Measurements from ENCODE around the gene THAP10.

Gene THAP10

DNA sequence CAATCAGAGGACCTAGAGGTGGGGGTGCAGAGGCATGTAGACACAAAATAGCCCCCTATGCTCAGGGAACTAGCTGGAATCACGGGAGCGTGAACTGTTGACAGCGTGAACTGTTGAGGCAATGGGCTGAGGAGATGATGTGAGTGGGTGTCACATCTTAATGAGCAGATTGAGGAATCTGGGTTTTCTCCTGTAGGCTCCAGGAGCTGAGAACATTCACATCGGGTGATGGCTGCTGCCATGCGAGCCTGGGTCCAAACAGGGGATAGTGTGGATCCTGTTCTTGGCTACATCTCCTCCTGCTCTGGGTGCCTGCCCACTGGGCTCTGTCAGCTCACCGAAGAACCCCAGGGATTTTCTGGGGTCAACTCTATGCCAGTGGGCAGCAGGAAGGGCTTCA lies 40.3 kb downstream of the THAP10 start:
- no CpG with 5 or more reads among the region's 6 CpGs for WGBS (ENCODE audit: extremely low coverage, insufficient coverage, low lambda C conversion rate)
- Histone ChIP-seq H2BK5ac (ENCODE audit: low read length) (no peak overlapping the region), H3K27ac (ENCODE audit: low read depth, low read length) (no peak overlapping the region), H2BK15ac (replicated peaks; ENCODE audit: low read depth) (no peak overlapping the region), H3K4ac (ENCODE audit: low read depth, low read length) (no peak overlapping the region), H3K4me3 (ENCODE audit: low read length) (no peak overlapping the region), H3K9ac (ENCODE audit: low read length) (no peak overlapping the region), H3K4me2 (ENCODE audit: low read length) (no peak overlapping the region), H3K36me3 (ENCODE audit: control insufficient read depth, insufficient read depth, low read length) (no peaks in the 10 kb centered on the region), H3K56ac (ENCODE audit: low read length) (no peak overlapping the region), H3K79me1 (ENCODE audit: low read length) (peaks cover 2% of the 10 kb centered on the region), H4K5ac (ENCODE audit: low read length) (no peak overlapping the region), H3K4me1 (ENCODE audit: control insufficient read depth, low read depth, low read length) (no peaks in the 10 kb centered on the region), H2BK120ac (ENCODE audit: low read depth, low read length) (no peak overlapping the region), H3K27me3 (ENCODE audit: insufficient read depth, low read length, poor library complexity) (no peaks in the 10 kb centered on the region), H2AK5ac (ENCODE audit: low read length) (no peak overlapping the region), H3K79me2 (ENCODE audit: control insufficient read depth, insufficient read depth, low read length) (peaks cover 1% of the 10 kb centered on the region), H4K8ac (ENCODE audit: low read depth, low read length) (no peak overlapping the region), H3K23ac (ENCODE audit: low read length) (no peak overlapping the region), H3K18ac (ENCODE audit: low read length) (peak overlapping the region; percentile 16)
- DNase-seq = no peak

DNA sequence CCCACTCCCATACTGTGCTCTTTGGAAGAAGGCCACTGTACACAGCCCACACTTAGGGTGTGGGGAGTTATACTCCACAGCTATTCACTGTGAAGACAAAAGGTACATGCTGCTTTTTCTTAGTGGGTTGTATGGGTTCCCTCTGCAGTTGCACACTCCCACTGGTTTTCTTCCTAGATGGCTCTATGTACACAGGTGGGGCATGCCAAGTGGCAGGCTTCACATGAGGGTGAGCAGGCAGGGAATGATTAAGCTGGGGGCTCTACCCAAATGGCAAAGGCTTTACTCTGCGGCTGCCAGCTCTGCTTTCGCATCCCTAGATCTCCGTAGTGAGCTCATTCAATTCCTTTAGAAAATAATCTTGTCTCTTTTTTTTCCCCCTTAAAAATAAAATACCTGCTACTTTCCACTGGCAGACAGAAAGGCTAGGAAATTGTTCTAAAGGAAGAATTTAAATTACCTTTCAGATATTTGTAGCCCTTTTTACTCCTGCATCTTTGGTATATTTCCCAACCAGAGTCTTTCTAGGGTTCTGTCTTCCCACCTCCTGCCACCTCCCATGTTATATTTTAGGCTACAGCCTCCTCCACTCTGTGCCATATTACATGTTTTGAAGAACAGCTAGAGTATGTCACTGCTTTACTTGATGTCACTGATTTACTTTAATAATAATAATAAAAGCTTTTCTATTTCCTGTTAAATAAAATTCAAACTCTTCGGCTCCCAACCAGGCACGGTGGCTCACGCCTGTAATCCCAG lies 46.5 kb downstream of the THAP10 start:
- H3K4me1 ChIP-seq (ENCODE audit: control insufficient read depth, low read depth, low read length) = no peaks in the 10 kb centered on the region
- H2BK5ac ChIP-seq (ENCODE audit: low read length) = no peak overlapping the region
- no peak overlapping the region for H3K23ac ChIP-seq (ENCODE audit: low read length)
- H3K4ac ChIP-seq (ENCODE audit: low read depth, low read length) = no peak overlapping the region
- no peak overlapping the region for H3K27ac ChIP-seq (ENCODE audit: low read depth, low read length)
- H3K4me2 ChIP-seq (ENCODE audit: low read length) = no peak overlapping the region
- peaks cover 2% of the 10 kb centered on the region for H3K79me1 ChIP-seq (ENCODE audit: low read length)
- DNase-seq = no peak
- no peak overlapping the region for H3K4me3 ChIP-seq (ENCODE audit: low read length)
- no peak overlapping the region for H2BK15ac ChIP-seq (replicated peaks; ENCODE audit: low read depth)
- no peak overlapping the region for H2BK120ac ChIP-seq (ENCODE audit: low read depth, low read length)
- no peak overlapping the region for H3K9ac ChIP-seq (ENCODE audit: low read length)
- no peaks in the 10 kb centered on the region for H3K79me2 ChIP-seq (ENCODE audit: control insufficient read depth, insufficient read depth, low read length)
- H2AK5ac ChIP-seq (ENCODE audit: low read length) = no peak overlapping the region
- no CpG with 5 or more reads among the region's 6 CpGs for WGBS (ENCODE audit: extremely low coverage, insufficient coverage, low lambda C conversion rate)
- H3K27me3 ChIP-seq (ENCODE audit: insufficient read depth, low read length, poor library complexity) = no peaks in the 10 kb centered on the region
- no peak overlapping the region for H3K18ac ChIP-seq (ENCODE audit: low read length)
- no peak overlapping the region for H4K5ac ChIP-seq (ENCODE audit: low read length)
- H3K36me3 ChIP-seq (ENCODE audit: control insufficient read depth, insufficient read depth, low read length) = no peaks in the 10 kb centered on the region
- H4K8ac ChIP-seq (ENCODE audit: low read depth, low read length) = no peak overlapping the region
- H3K56ac ChIP-seq (ENCODE audit: low read length) = no peak overlapping the region

- no peak overlapping the region for H3K4me3 ChIP-seq (ENCODE audit: low read length)
- H2BK15ac ChIP-seq (replicated peaks; ENCODE audit: low read depth) = no peak overlapping the region
- no peak overlapping the region for H3K56ac ChIP-seq (ENCODE audit: low read length)
- no peaks in the 10 kb centered on the region for H3K79me1 ChIP-seq (ENCODE audit: low read length)
- H4K5ac ChIP-seq (ENCODE audit: low read length) = no peak overlapping the region
- H3K4me2 ChIP-seq (ENCODE audit: low read length) = no peak overlapping the region
- H3K36me3 ChIP-seq (ENCODE audit: control insufficient read depth, insufficient read depth, low read length) = no peaks in the 10 kb centered on the region
- H3K4me1 ChIP-seq (ENCODE audit: control insufficient read depth, low read depth, low read length) = peaks cover 5% of the 10 kb centered on the region
- no peak overlapping the region for H3K27ac ChIP-seq (ENCODE audit: low read depth, low read length)
- H2AK5ac ChIP-seq (ENCODE audit: low read length) = no peak overlapping the region
- no peak overlapping the region for H2BK120ac ChIP-seq (ENCODE audit: low read depth, low read length)
- no peaks in the 10 kb centered on the region for H3K27me3 ChIP-seq (ENCODE audit: insufficient read depth, low read length, poor library complexity)
- WGBS (ENCODE audit: extremely low coverage, insufficient coverage, low lambda C conversion rate) = no CpG with 5 or more reads among the region's 2 CpGs
- H3K4ac ChIP-seq (ENCODE audit: low read depth, low read length) = no peak overlapping the region
- H3K79me2 ChIP-seq (ENCODE audit: control insufficient read depth, insufficient read depth, low read length) = no peaks in the 10 kb centered on the region
- no peak overlapping the region for H3K23ac ChIP-seq (ENCODE audit: low read length)
- no peak overlapping the region for H3K18ac ChIP-seq (ENCODE audit: low read length)
- no peak overlapping the region for H2BK5ac ChIP-seq (ENCODE audit: low read length)
- H3K9ac ChIP-seq (ENCODE audit: low read length) = no peak overlapping the region
- H4K8ac ChIP-seq (ENCODE audit: low read depth, low read length) = no peak overlapping the region
- no peak for DNase-seq
These were observed 54.8 kb downstream of the THAP10 start for GRCh38 chr15:70837476-70837875.

GRCh38 chr15:70835841-70836240 lies 56.4 kb downstream of the THAP10 start:
- no peak overlapping the region for H4K5ac ChIP-seq (ENCODE audit: low read length)
- no peak overlapping the region for H2BK15ac ChIP-seq (replicated peaks; ENCODE audit: low read depth)
- no peaks in the 10 kb centered on the region for H3K27me3 ChIP-seq (ENCODE audit: insufficient read depth, low read length, poor library complexity)
- no peak for DNase-seq
- H3K9ac ChIP-seq (ENCODE audit: low read length) = no peak overlapping the region
- H3K36me3 ChIP-seq (ENCODE audit: control insufficient read depth, insufficient read depth, low read length) = no peaks in the 10 kb centered on the region
- no peak overlapping the region for H3K4me3 ChIP-seq (ENCODE audit: low read length)
- no peak overlapping the region for H3K4ac ChIP-seq (ENCODE audit: low read depth, low read length)
- no peak overlapping the region for H2AK5ac ChIP-seq (ENCODE audit: low read length)
- no peak overlapping the region for H3K18ac ChIP-seq (ENCODE audit: low read length)
- H2BK120ac ChIP-seq (ENCODE audit: low read depth, low read length) = no peak overlapping the region
- H3K56ac ChIP-seq (ENCODE audit: low read length) = no peak overlapping the region
- H3K27ac ChIP-seq (ENCODE audit: low read depth, low read length) = no peak overlapping the region
- no peak overlapping the region for H4K8ac ChIP-seq (ENCODE audit: low read depth, low read length)
- H2BK5ac ChIP-seq (ENCODE audit: low read length) = no peak overlapping the region
- peaks cover 5% of the 10 kb centered on the region for H3K4me1 ChIP-seq (ENCODE audit: control insufficient read depth, low read depth, low read length)
- no peaks in the 10 kb centered on the region for H3K79me2 ChIP-seq (ENCODE audit: control insufficient read depth, insufficient read depth, low read length)
- no peak overlapping the region for H3K23ac ChIP-seq (ENCODE audit: low read length)
- H3K79me1 ChIP-seq (ENCODE audit: low read length) = no peaks in the 10 kb centered on the region
- no CpG with 5 or more reads among the region's 3 CpGs for WGBS (ENCODE audit: extremely low coverage, insufficient coverage, low lambda C conversion rate)
- H3K4me2 ChIP-seq (ENCODE audit: low read length) = no peak overlapping the region

DNA sequence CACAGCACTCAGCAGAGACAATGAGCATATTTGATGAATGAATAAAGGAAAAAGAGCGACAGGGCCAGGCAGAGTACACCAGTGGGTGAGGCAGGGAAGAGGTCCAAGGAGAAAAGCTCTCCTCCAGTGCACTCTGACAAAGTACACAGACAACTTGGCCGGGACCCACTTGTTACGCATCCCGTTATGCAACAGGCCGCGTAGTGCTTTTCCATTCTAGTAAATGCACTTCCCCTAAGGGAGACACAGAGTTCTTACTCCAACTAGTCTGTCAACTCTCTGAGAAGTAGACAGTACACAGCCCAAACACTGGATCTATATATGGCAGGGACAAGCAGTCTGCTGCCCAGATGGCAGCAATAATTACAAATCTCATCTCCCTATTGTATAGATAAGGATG lies 56.8 kb downstream of the THAP10 start:
- Histone ChIP-seq H3K36me3 (ENCODE audit: control insufficient read depth, insufficient read depth, low read length) (no peaks in the 10 kb centered on the region), H2BK5ac (ENCODE audit: low read length) (no peak overlapping the region), H3K79me2 (ENCODE audit: control insufficient read depth, insufficient read depth, low read length) (no peaks in the 10 kb centered on the region), H3K4me1 (ENCODE audit: control insufficient read depth, low read depth, low read length) (peaks cover 5% of the 10 kb centered on the region), H3K4ac (ENCODE audit: low read depth, low read length) (no peak overlapping the region), H2BK120ac (ENCODE audit: low read depth, low read length) (no peak overlapping the region), H2AK5ac (ENCODE audit: low read length) (no peak overlapping the region), H3K4me3 (ENCODE audit: low read length) (no peak overlapping the region), H3K9ac (ENCODE audit: low read length) (no peak overlapping the region), H3K18ac (ENCODE audit: low read length) (no peak overlapping the region), H3K4me2 (ENCODE audit: low read length) (no peak overlapping the region), H4K8ac (ENCODE audit: low read depth, low read length) (no peak overlapping the region), H3K27ac (ENCODE audit: low read depth, low read length) (no peak overlapping the region), H3K23ac (ENCODE audit: low read length) (no peak overlapping the region), H3K27me3 (ENCODE audit: insufficient read depth, low read length, poor library complexity) (no peaks in the 10 kb centered on the region), H4K5ac (ENCODE audit: low read length) (no peak overlapping the region), H3K56ac (ENCODE audit: low read length) (no peak overlapping the region), H2BK15ac (replicated peaks; ENCODE audit: low read depth) (no peak overlapping the region), H3K79me1 (ENCODE audit: low read length) (no peaks in the 10 kb centered on the region)
- WGBS (ENCODE audit: extremely low coverage, insufficient coverage, low lambda C conversion rate) = no CpG with 5 or more reads among the region's 6 CpGs
- DNase-seq = no peak

DNA sequence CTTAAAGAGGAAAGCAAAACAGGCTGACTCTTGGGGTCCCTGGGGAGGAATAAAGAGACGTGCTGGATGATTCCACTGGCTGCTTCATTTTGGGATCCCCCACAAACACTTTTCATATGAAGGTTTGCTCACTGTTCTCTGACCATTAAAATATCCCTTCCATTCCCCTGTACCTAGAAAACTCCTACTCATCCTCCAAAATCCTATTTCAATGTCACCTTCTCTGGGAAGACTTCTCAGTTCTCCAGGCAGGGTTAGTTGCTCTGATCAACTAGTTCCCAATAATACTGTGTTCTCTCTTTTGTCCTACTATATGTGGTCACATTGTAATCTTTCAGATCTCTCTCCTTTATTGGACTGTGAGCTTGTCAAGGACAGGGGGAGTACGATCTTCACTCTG lies 57.2 kb downstream of the THAP10 start:
- no peak overlapping the region for H2BK15ac ChIP-seq (replicated peaks; ENCODE audit: low read depth)
- no peak overlapping the region for H3K4me3 ChIP-seq (ENCODE audit: low read length)
- no peak overlapping the region for H4K5ac ChIP-seq (ENCODE audit: low read length)
- WGBS (ENCODE audit: extremely low coverage, insufficient coverage, low lambda C conversion rate) = no CpG with 5 or more reads among the region's 2 CpGs
- no peak overlapping the region for H3K27ac ChIP-seq (ENCODE audit: low read depth, low read length)
- H2AK5ac ChIP-seq (ENCODE audit: low read length) = no peak overlapping the region
- no peaks in the 10 kb centered on the region for H3K36me3 ChIP-seq (ENCODE audit: control insufficient read depth, insufficient read depth, low read length)
- no peak overlapping the region for H3K4ac ChIP-seq (ENCODE audit: low read depth, low read length)
- H3K23ac ChIP-seq (ENCODE audit: low read length) = no peak overlapping the region
- H3K18ac ChIP-seq (ENCODE audit: low read length) = no peak overlapping the region
- DNase-seq = no peak
- no peaks in the 10 kb centered on the region for H3K79me1 ChIP-seq (ENCODE audit: low read length)
- no peaks in the 10 kb centered on the region for H3K27me3 ChIP-seq (ENCODE audit: insufficient read depth, low read length, poor library complexity)
- no peak overlapping the region for H4K8ac ChIP-seq (ENCODE audit: low read depth, low read length)
- no peak overlapping the region for H3K4me2 ChIP-seq (ENCODE audit: low read length)
- no peak overlapping the region for H2BK5ac ChIP-seq (ENCODE audit: low read length)
- H3K56ac ChIP-seq (ENCODE audit: low read length) = no peak overlapping the region
- no peak overlapping the region for H2BK120ac ChIP-seq (ENCODE audit: low read depth, low read length)
- no peaks in the 10 kb centered on the region for H3K79me2 ChIP-seq (ENCODE audit: control insufficient read depth, insufficient read depth, low read length)
- H3K9ac ChIP-seq (ENCODE audit: low read length) = no peak overlapping the region
- peaks cover 5% of the 10 kb centered on the region for H3K4me1 ChIP-seq (ENCODE audit: control insufficient read depth, low read depth, low read length)
